ENCODE measurements around the gene DCXR.

DNA sequence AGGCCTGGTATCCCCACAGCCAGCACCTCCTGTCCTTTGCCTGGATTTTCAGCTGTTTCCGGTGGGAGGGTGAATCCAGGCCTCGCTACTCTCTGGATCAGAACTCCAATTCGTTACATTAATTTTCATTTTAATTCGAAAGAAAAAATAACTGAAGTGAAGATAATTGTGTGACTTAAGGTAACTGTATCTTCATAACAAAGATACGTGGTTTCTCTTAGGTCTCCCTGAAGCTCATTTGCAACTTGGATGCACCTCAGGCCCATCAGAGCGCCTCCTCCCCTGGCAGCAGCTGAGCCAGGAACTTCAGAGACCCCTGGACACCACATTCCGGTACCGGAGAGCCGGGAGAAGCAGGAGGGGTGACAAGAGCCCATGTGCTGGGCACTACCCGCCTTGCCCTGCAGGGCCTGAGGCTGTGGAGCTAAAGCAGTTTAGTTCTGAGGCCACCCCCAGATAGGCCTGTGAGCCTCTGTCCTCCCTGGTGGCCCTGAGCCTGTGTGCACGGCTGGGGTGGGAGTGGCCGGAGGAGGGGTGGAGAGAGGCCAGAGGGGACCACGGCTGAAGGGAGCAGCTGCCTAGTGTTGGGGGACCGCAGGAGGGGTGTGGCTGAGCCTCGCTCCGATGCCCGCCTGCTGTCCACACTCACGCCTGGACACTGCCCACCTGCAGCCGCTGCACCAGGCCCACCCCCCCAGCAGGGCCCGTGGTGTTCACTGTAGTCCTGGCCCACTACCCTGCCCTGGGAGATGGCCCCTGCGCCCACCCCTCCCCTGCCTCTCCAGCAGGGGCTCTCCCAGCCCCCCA is 39.5 kb upstream of the DCXR start:
- TF ChIP-seq CTCF (IDR thresholded peaks at IDR 0.05) (no peak), POLR2A (IDR thresholded peaks at IDR 0.05) (no peak)

All from esophagus squamous epithelium (tissue), 4 donors.